NCI-H2227 (cell line): ENCODE measurements around the gene CCPG1.

Experiments
- DNase-seq: peaks from one replicate; lab custom pipeline; 2025; ENCODE audit not compliant: unreplicated experiment; lab: John Stamatoyannopoulos, UW

Gene CCPG1

DNA sequence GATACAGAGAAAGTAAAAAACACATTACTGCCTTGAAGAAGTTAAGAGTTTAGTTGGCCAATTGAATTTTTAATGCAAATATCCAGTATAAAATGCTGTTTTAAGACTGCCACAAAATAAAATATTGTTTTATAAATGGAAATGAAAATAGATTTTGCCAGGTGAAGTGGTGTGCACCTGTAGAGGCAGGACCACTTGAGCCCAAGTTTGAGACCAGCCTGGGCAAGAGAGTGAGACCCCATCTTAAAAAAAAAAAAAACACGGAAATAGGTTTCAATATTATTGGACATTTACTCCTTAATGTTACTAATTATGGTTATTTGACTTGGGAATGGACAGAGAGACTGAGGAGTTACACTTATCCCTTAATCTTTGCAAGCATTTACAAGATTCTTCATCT is 87.2 kb downstream of the CCPG1 start:
- no peak for DNase-seq

DNA sequence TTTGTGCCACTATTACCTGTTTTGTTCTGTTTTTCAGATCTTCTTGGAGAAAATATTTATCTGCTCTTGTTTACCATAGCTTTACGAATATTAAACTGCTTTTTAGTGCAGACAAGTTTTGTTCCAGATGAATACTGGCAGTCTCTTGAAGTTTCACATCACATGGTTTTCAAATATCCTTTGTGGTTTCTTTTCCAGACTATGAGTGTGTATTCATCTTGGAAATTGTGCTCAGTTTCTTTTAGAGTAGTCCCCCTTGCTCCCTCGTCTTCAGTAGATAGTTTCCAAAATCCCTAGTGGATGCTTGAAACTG is 88.0 kb downstream of the CCPG1 start:
- no peak for DNase-seq

DNA sequence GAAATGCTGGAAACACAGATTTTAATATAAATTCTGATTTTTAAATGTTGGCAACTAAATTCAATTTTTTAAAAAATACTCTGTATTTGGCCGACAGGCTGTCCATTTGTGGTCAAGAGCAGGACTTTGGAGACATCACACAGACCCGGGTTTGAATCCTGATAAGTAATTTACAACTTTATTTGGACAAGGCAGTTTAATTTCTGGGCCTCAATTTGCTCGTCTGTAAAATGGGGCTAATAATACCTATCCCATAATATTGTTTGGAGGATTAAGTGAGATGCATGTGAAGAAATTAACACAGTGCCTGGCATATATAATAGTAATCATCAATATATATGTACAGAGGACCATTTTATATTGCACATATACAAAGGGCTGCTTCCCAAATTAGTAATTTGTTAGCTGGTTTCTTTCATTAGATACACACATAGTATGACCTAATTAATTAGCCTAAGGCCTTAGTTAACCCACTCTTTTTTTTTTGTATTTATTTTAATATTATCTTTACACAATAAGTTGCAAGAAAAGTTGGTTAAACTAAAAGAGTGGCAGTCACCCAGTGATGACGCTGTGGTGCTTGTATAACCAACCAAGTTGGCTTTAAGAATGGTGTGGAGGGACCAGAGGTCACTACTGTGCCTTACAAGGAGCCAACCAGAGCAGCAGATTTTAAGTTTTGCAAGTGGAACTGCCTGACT is 88.5 kb downstream of the CCPG1 start:
- peak; percentile 24 for DNase-seq

DNA sequence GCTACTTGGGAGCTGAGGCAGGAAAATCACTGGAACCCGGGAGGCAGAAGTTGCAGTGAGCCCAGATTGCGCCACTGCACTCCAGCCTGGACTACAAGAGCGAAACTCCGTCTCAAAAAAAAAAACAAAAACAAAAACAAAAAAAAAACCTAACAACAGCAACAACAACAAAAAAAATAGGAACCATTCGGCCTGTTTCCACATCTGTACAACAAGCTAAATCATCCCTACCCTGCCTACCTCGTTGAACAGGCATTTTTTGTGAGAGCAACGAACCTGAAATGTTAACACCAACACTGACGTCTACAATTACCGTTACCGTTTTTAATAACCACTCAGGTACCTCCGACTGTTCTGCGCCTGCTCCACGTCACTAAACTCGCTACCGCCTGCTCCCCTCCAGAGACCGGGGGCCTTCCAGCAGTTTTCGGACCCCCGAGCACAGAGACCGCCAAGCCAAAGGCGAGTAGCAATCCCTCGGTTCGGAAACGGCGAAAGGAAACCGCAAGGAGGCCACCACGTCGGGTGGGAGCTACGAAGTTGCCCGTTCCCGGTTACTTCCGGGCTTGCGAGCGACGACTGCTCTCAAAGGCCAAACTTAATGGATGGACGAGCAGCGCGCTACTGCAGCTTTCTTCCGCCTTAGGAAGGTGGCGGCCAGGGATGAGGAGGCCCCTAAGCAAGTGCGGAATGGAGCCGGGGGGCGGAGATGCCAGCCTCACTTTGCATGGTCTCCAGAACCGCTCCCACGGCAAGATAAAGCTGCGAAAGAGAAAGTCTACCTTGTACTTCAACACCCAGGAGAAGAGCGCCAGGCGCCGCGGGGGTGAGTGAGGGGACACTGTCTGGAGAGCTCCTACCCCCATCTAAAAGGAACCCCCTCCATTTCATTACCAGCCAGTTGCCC is 89.3 kb downstream of the CCPG1 start, which contains the start of the genes PIGB and PIGBOS1:
Gene PIGB (plus strand): TSS at position 635 of the 907 bp plus-strand sequence. CDS start 29 bp downstream, at position 664.
Gene PIGBOS1 (minus strand): TSS at position 536 of the 907 bp plus-strand sequence. CDS start 1,331 bp downstream, outside the sequence.
- peak; percentile 89 for DNase-seq
